Suprapubic skin (tissue), 4 donors: ENCODE results near the gene TRMT2A. TPM values are rescaled to one million over a fixed set of nuclear protein-coding genes. Genes with fewer than 3 reads are reported as not detected.
A peak's percentile ranks its signal among the peaks of the same experiment; 100 is the strongest.
"Not testable (repeated sequence)": the region's sequence is repeated elsewhere in the genome, so short reads cannot be mapped to it uniquely, and the experiment has no call there.

Experiments
- DNase-seq, 2 donors: peaks; one replicate each; pipeline ENCODE4 v3.0.0-alpha.2; 2019; ENCODE audit warnings: low spot score in 2 of 2
- H3K27ac ChIP-seq: fragments of 200-600 bp; sonication (generic); one replicate; pipeline ENCODE4 v1.5.1; 2019
- H3K27me3 ChIP-seq: fragments of 200-600 bp; sonication (generic); one replicate; pipeline ENCODE4 v1.5.1; 2019
- H3K36me3 ChIP-seq: fragments of 200-600 bp; sonication (generic); one replicate; pipeline ENCODE4 v1.5.1; 2019
- H3K4me1 ChIP-seq: fragments of 200-600 bp; sonication (generic); one replicate; pipeline ENCODE4 v1.5.1; 2019
- H3K4me3 ChIP-seq: fragments of 200-600 bp; sonication (generic); one replicate; pipeline ENCODE4 v1.5.1; 2019; ENCODE audit warnings: mild to moderate bottlenecking
- H3K9me3 ChIP-seq: fragments of 200-600 bp; sonication (generic); one replicate; pipeline ENCODE4 v1.5.1; 2019
- CTCF ChIP-seq, 2 donors: fragments of 200-600 bp in 1 of 2; fragments of 450-650 bp in 1 of 2; sonication (generic) in 1 of 2; IDR thresholded peaks; one replicate each; pipeline ENCODE4 v1.5.1; 2016 to 2019; ENCODE audit warnings: antibody characterized with exemption in 2 of 2, mild to moderate bottlenecking in 1 of 2, moderate library complexity in 1 of 2
- EP300 ChIP-seq: sonication (generic); formaldehyde crosslinking; IDR thresholded peaks from one replicate; pipeline ENCODE4 v1.6.1; 2017; ENCODE audit warnings: antibody characterized with exemption
- POLR2A ChIP-seq, 2 donors: fragments of 450-650 bp; IDR thresholded peaks; one replicate each; pipeline ENCODE4 v1.6.1; 2017; ENCODE audit warnings: antibody characterized with exemption in 2 of 2, mild to moderate bottlenecking in 2 of 2, moderate library complexity in 2 of 2
- POLR2AphosphoS5 ChIP-seq, 3 donors: sonication (generic); formaldehyde crosslinking; IDR thresholded peaks; one replicate each; pipeline ENCODE4 v1.6.1; 2017; ENCODE audit warnings: antibody characterized with exemption in 3 of 3
- WGBS: methylation state at CpG from one replicate; pipeline ENCODE4 v1.1.5; 2018; 5-methylcytosine and 5-hydroxymethylcytosine counted together
- total RNA-seq, 4 donors: library from RNA; depleted of rRNA; stranded (reverse); fragments of >200 nt; gene quantifications; one replicate each; pipeline ENCODE4 v1.1.0, GENCODE V29; 2016

The TRMT2A gene
- total RNA-seq, 4 donors from 2014 or later, result 52.0 to 98.6 (median 55.7) TPM

- H3K4me3 ChIP-seq, result peak overlapping the region; percentile 81
- H3K27ac ChIP-seq, result peak overlapping the region; percentile 97
- TF ChIP-seq POLR2A (IDR thresholded peaks at IDR 0.05), result peak in 1 of 2 donors; percentile 6
- no peak for TF ChIP-seq POLR2AphosphoS5 (IDR thresholded peaks at IDR 0.05)
- peaks cover 48% of the 10 kb centered on the region for H3K4me1 ChIP-seq
- WGBS, result 0% methylated on average over 3 of the region's 34 CpGs
- H3K27me3 ChIP-seq, result no peaks in the 10 kb centered on the region
- no peaks in the 10 kb centered on the region for H3K9me3 ChIP-seq
- peak in 1 of 2 donors; percentile 78 for DNase-seq
- H3K36me3 ChIP-seq, result no peaks in the 10 kb centered on the region
Observed at GRCh38 chr22:20080445-20080775, 36.6 kb downstream of the TRMT2A start.

GRCh38 chr22:20079745-20080444 lies 37.1 kb downstream of the TRMT2A start, which contains the start of gene DGCR8:
Gene DGCR8, plus strand, starts transcription at chr22:20080241. Its CDS starts 5,723 bp downstream, at chr22:20085964.
- H3K4me3 ChIP-seq, result peak within 1 kb of the TSS; percentile 81
- H3K9me3 ChIP-seq, result no peaks in the 10 kb centered on the region
- no peaks in the 10 kb centered on the region for H3K27me3 ChIP-seq
- H3K27ac ChIP-seq, result peak within 1 kb of the TSS; percentile 97
- no peaks in the 10 kb centered on the region for H3K36me3 ChIP-seq
- TF ChIP-seq CTCF (IDR thresholded peaks at IDR 0.05), result no peak
- TF ChIP-seq EP300, result no peak
- peak in 1 of 2 donors; percentile 23 for TF ChIP-seq POLR2A (IDR thresholded peaks at IDR 0.05)
- peak in 2 of 3 donors; percentile 21 to 73 for TF ChIP-seq POLR2AphosphoS5 (IDR thresholded peaks at IDR 0.05)
- H3K4me1 ChIP-seq, result peaks cover 47% of the 10 kb centered on the region
- peak; percentile 91 to 93 for DNase-seq
- 0% methylated on average over 21 of the region's 100 CpGs for WGBS

GRCh38 chr22:20076627-20077172 lies 40.3 kb downstream of the TRMT2A start:
- no peak overlapping the region for H3K4me3 ChIP-seq
- no peak for DNase-seq
- no peaks in the 10 kb centered on the region for H3K9me3 ChIP-seq
- no peaks in the 10 kb centered on the region for H3K27me3 ChIP-seq
- no peaks in the 10 kb centered on the region for H3K36me3 ChIP-seq
- 49% methylated on average over 6 of the region's 6 CpGs for WGBS
- no peak overlapping the region for H3K27ac ChIP-seq
- TF ChIP-seq POLR2AphosphoS5 (IDR thresholded peaks at IDR 0.05) (no peak), EP300 (no peak), POLR2A (IDR thresholded peaks at IDR 0.05) (no peak)
- peaks cover 17% of the 10 kb centered on the region for H3K4me1 ChIP-seq

- H3K36me3 ChIP-seq, result no peaks in the 10 kb centered on the region
- TF ChIP-seq EP300 (no peak), POLR2AphosphoS5 (IDR thresholded peaks at IDR 0.05) (no peak), POLR2A (IDR thresholded peaks at IDR 0.05) (no peak), CTCF (IDR thresholded peaks at IDR 0.05) (no peak)
- no peak overlapping the region for H3K27ac ChIP-seq
- no peak overlapping the region for H3K4me3 ChIP-seq
- H3K4me1 ChIP-seq, result no peaks in the 10 kb centered on the region
- no peak for DNase-seq
- H3K27me3 ChIP-seq, result no peaks in the 10 kb centered on the region
- WGBS, result 83% methylated on average over 8 of the region's 8 CpGs
- H3K9me3 ChIP-seq, result no peaks in the 10 kb centered on the region
Observed at GRCh38 chr22:20071524-20071972, 45.5 kb downstream of the TRMT2A start.

- no peaks in the 10 kb centered on the region for H3K27me3 ChIP-seq
- H3K27ac ChIP-seq, result no peak overlapping the region
- TF ChIP-seq POLR2AphosphoS5 (IDR thresholded peaks at IDR 0.05), result no peak
- TF ChIP-seq CTCF (IDR thresholded peaks at IDR 0.05), result no peak
- no peak for TF ChIP-seq EP300
- TF ChIP-seq POLR2A (IDR thresholded peaks at IDR 0.05), result no peak
- no peaks in the 10 kb centered on the region for H3K9me3 ChIP-seq
- 89% methylated on average over 7 of the region's 7 CpGs for WGBS
- H3K4me1 ChIP-seq, result no peaks in the 10 kb centered on the region
- no peak overlapping the region for H3K4me3 ChIP-seq
- DNase-seq, result no peak
- H3K36me3 ChIP-seq, result peaks cover 12% of the 10 kb centered on the region
Observed at GRCh38 chr22:20069331-20070042, 47.5 kb downstream of the TRMT2A start.

- DNase-seq, result no peak
- TF ChIP-seq POLR2AphosphoS5 (IDR thresholded peaks at IDR 0.05) (no peak), POLR2A (IDR thresholded peaks at IDR 0.05) (no peak), CTCF (IDR thresholded peaks at IDR 0.05) (no peak), EP300 (no peak)
- Histone ChIP-seq H3K9me3 (no peaks in the 10 kb centered on the region), H3K4me3 (no peak overlapping the region), H3K36me3 (peaks cover 21% of the 10 kb centered on the region), H3K27ac (no peak overlapping the region), H3K4me1 (no peaks in the 10 kb centered on the region), H3K27me3 (no peaks in the 10 kb centered on the region)
- 90% methylated on average over 7 of the region's 7 CpGs for WGBS
Observed at GRCh38 chr22:20068640-20069039, 48.4 kb downstream of the TRMT2A start.

- not testable (repeated sequence) for H3K4me3 ChIP-seq, H3K9me3 ChIP-seq, DNase-seq, H3K27ac ChIP-seq, H3K27me3 ChIP-seq
- WGBS, result 94% methylated on average over 3 of the region's 3 CpGs
- H3K4me1 ChIP-seq, result peaks cover 12% of the 10 kb centered on the region
- peaks cover 34% of the 10 kb centered on the region for H3K36me3 ChIP-seq
Observed at GRCh38 chr22:20067384-20067682, 49.7 kb downstream of the TRMT2A start.
